ENCODE results near the gene PSMD11. TPM values are rescaled to one million over a fixed set of nuclear protein-coding genes. Genes with fewer than 3 reads are reported as not detected.
A peak's percentile ranks its signal among the peaks of the same experiment; 100 is the strongest.

Gene PSMD11
- total RNA-seq, 1 donor from 2014 or later: 109 TPM

GRCh38 chr17:32491371-32492263 is 47.3 kb downstream of the PSMD11 start:
- no peak for DNase-seq (ENCODE audit: extremely low spot score, unreplicated experiment)
- no peak for TF ChIP-seq CTCF (conservative IDR thresholded peaks at IDR 0.05)
- H3K4me3 Mint-ChIP-seq: no peak overlapping the region
- H3K27me3 Mint-ChIP-seq: peaks cover 3% of the 10 kb centered on the region
- no peak overlapping the region for H3K27ac Mint-ChIP-seq
- peaks cover 7% of the 10 kb centered on the region for H3K36me3 Mint-ChIP-seq
- no peaks in the 10 kb centered on the region for H3K9me3 Mint-ChIP-seq
- H3K4me1 Mint-ChIP-seq (ENCODE audit: unreplicated experiment): peaks cover 17% of the 10 kb centered on the region

GRCh38 chr17:32492264-32492589 is 47.9 kb downstream of the PSMD11 start:
- H3K4me3 Mint-ChIP-seq: no peak overlapping the region
- H3K27me3 Mint-ChIP-seq: peaks cover 3% of the 10 kb centered on the region

GRCh38 chr17:32492648-32493289 is 48.5 kb downstream of the PSMD11 start:
- Mint-ChIP-seq H3K27ac (peak overlapping the region; percentile 56), H3K4me1 (ENCODE audit: unreplicated experiment) (peaks cover 14% of the 10 kb centered on the region), H3K9me3 (no peaks in the 10 kb centered on the region), H3K4me3 (no peak overlapping the region), H3K36me3 (peaks cover 3% of the 10 kb centered on the region), H3K27me3 (no peaks in the 10 kb centered on the region)
- DNase-seq (ENCODE audit: extremely low spot score, unreplicated experiment): no peak
- TF ChIP-seq CTCF (conservative IDR thresholded peaks at IDR 0.05): no peak

More at GRCh38 chr17:32492264-32492589, 47.9 kb downstream of the PSMD11 start:
- Mint-ChIP-seq H3K4me1 (ENCODE audit: unreplicated experiment) (peaks cover 17% of the 10 kb centered on the region), H3K9me3 (no peaks in the 10 kb centered on the region), H3K27ac (no peak overlapping the region), H3K36me3 (peaks cover 7% of the 10 kb centered on the region)
- TF ChIP-seq CTCF (conservative IDR thresholded peaks at IDR 0.05): no peak
- DNase-seq (ENCODE audit: extremely low spot score, unreplicated experiment): no peak

- TF ChIP-seq CTCF (conservative IDR thresholded peaks at IDR 0.05): no peak
- no peak for DNase-seq (ENCODE audit: extremely low spot score, unreplicated experiment)
- H3K27me3 Mint-ChIP-seq: no peaks in the 10 kb centered on the region
These were observed 49.3 kb downstream of the PSMD11 start for GRCh38 chr17:32493571-32493970.

GRCh38 chr17:32493976-32494513 is 49.7 kb downstream of the PSMD11 start:
- no peak for TF ChIP-seq CTCF (conservative IDR thresholded peaks at IDR 0.05)
- Mint-ChIP-seq H3K4me1 (ENCODE audit: unreplicated experiment) (peaks cover 10% of the 10 kb centered on the region), H3K36me3 (no peaks in the 10 kb centered on the region), H3K27ac (no peak overlapping the region), H3K27me3 (no peaks in the 10 kb centered on the region), H3K4me3 (no peak overlapping the region), H3K9me3 (no peaks in the 10 kb centered on the region)
- no peak for DNase-seq (ENCODE audit: extremely low spot score, unreplicated experiment)

More at GRCh38 chr17:32493571-32493970, 49.3 kb downstream of the PSMD11 start:
- Mint-ChIP-seq H3K4me1 (ENCODE audit: unreplicated experiment) (peaks cover 10% of the 10 kb centered on the region), H3K27ac (no peak overlapping the region), H3K9me3 (no peaks in the 10 kb centered on the region), H3K36me3 (no peaks in the 10 kb centered on the region), H3K4me3 (no peak overlapping the region)
